ENCODE data around the gene DDX41.
"Not testable (repeated sequence)": the region's sequence is repeated elsewhere in the genome, so short reads cannot be mapped to it uniquely, and the experiment has no call there.

The DDX41 gene

DNA sequence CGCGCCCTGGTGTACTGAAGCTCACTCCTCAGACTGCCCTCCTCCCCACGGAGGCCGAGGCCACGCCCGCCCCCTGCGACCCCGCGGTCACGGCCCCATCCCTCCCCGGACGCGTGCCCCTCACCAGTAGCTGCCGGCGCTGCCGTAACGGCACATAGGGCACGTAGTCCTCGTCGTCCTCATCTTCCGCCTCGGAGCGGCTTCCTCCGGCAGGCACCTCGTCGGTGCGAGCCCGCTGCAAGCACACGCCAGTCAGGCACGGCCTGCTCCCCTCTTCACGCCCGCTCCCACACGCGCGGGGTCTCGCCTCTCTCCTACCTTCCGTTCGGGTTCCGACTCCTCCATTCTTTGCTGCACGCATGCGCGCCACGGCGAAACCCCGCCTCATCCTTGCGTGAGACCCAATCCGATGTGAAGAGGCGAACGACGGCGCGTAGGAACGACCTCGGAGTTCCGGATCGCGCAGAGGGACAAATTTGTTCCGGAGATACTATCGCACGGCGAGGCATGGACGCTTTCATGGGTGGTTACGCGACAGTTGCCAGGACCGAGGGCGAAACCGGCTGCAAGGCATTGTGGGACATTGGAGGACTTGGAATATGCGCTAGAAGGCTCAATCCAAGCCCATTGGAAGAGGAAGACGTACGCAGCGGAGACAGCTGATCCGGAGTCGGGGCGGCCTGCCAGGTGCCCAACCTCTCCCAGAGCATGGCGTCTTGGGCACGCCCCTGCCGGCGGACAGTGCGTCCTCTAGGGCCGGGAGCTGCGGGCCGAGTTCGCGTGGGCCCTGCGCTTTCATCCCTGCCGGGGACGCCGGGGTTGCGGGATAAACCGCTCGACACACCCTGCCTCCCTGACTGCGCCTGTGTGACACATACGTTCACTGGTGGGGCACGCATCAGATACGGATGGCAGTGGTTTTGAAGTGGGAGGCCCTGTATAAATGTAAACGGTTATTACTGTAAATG lies at the start of gene DDX41:
Gene DDX41, minus strand, starts transcription at position 361 of the 968 bp plus-strand sequence. Its CDS starts 16 bp downstream, at position 345.
- TF ChIP-seq, protein P1, sequence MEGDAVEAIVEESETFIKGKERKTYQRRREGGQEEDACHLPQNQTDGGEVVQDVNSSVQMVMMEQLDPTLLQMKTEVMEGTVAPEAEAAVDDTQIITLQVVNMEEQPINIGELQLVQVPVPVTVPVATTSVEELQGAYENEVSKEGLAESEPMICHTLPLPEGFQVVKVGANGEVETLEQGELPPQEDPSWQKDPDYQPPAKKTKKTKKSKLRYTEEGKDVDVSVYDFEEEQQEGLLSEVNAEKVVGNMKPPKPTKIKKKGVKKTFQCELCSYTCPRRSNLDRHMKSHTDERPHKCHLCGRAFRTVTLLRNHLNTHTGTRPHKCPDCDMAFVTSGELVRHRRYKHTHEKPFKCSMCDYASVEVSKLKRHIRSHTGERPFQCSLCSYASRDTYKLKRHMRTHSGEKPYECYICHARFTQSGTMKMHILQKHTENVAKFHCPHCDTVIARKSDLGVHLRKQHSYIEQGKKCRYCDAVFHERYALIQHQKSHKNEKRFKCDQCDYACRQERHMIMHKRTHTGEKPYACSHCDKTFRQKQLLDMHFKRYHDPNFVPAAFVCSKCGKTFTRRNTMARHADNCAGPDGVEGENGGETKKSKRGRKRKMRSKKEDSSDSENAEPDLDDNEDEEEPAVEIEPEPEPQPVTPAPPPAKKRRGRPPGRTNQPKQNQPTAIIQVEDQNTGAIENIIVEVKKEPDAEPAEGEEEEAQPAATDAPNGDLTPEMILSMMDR (IDR thresholded peaks at IDR 0.05; ENCODE audit: extremely low read depth, insufficient read depth, missing control alignments): no peak
- peak; percentile 99 for DNase-seq (ENCODE audit: low spot score)
- in situ Hi-C loops (cut with MboI; ENCODE audit: low pct_unique_long_range_greater_than_20kb, low sequenced_read_pairs, unreplicated experiment): no loop called here

DNA sequence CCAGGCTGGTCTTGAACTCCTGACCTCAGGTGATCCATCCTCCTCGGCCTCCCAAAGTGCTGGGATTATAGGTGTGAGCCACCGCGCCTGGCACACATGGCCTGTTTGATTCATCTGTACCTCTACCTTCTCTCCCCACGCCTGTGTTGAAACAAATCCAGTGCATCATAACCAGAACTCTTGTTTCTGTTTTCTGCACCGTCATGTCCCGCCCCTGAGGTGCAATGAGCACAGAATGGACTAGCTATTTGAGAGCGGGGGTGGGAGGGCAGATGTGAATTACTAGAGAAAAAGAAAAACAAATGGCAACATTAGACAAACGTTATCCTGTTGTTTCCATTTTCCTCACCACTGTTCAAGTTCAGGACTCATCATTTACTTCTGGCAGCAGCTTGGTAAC lies 48.3 kb upstream of the DDX41 start:
- in situ Hi-C loops (cut with MboI; ENCODE audit: low pct_unique_long_range_greater_than_20kb, low sequenced_read_pairs, unreplicated experiment): no loop called here
- no peak for DNase-seq (ENCODE audit: low spot score)
- TF ChIP-seq, protein P1 (IDR thresholded peaks at IDR 0.05; ENCODE audit: extremely low read depth, insufficient read depth, missing control alignments): no peak

DNA sequence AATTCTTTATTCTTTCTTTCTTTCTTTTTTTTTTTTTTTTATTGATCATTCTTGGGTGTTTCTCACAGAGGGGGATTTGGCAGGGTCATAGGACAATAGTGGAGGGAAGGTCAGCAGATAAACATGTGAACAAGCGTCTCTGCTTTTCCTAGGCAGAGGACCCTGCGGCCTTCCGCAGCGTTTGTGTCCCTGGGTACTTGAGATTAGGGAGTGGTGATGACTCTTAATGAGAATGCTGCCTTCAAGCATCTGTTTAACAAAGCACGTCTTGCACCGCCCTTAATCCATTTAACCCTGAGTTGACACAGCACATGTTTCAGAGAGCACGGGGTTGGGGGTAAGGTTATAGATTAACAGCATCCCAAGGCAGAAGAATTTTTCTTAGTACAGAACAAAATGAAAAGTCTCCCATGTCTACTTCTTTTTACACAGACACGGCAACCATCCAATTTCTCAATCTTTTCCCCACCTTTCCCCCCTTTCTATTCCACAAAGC lies 42.7 kb upstream of the DDX41 start:
- in situ Hi-C loops (cut with MboI; ENCODE audit: low pct_unique_long_range_greater_than_20kb, low sequenced_read_pairs, unreplicated experiment); DNase-seq (ENCODE audit: low spot score): not testable (repeated sequence)

DNA sequence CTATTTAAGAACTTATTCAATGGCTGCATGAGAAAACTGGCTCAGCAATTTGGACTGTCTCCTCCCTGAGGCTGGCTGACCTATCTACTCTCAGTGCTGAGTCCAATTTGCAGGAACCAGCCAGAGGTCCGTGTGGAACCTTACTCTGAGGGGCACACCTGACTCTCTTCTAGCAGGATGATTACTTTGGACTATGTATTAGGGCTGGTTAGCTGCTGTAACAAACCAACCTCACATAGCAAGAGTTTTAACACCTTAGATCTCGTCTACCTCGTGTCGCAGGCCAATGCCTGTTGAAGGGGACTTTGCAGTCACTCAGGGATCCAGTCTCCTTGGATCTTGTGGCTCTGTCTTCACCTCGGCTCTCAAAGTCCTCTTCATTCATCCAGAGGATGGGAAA lies 41.0 kb upstream of the DDX41 start:
- in situ Hi-C loops (cut with MboI; ENCODE audit: low pct_unique_long_range_greater_than_20kb, low sequenced_read_pairs, unreplicated experiment): no loop called here
- TF ChIP-seq, protein P1 (IDR thresholded peaks at IDR 0.05; ENCODE audit: extremely low read depth, insufficient read depth, missing control alignments): no peak
- no peak for DNase-seq (ENCODE audit: low spot score)

DNA sequence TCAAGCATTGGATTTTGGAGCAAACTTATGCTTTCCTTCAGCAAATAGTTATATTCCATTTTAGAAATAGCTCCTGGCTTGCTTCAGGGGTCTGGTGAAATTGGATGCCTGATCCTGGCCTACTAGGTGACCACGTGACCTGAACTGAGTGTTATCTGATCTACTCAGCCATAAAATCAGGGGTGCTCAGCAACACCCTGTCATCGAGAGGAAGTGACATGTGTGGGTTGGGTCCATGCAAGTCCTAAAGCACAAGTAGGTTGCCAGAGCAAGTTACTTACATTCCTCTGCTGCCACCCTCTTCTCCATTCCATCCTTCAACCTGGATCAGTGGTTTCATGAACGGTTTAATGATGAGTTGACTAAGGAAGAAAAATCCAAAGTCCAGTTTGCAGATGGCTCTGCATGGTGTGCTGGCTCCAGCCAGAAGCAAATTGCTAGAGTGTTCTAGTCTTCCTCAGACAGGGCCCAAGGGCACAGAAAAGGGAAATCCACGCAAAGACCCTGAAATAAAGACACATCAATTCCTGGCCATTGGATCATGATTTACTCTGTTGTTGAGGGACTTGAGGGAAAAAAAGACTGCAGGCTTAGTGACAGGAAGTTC lies 40.4 kb upstream of the DDX41 start:
- TF ChIP-seq, protein P1 (IDR thresholded peaks at IDR 0.05; ENCODE audit: extremely low read depth, insufficient read depth, missing control alignments): no peak
- in situ Hi-C loops (cut with MboI; ENCODE audit: low pct_unique_long_range_greater_than_20kb, low sequenced_read_pairs, unreplicated experiment): no loop called here
- no peak for DNase-seq (ENCODE audit: low spot score)

DNA sequence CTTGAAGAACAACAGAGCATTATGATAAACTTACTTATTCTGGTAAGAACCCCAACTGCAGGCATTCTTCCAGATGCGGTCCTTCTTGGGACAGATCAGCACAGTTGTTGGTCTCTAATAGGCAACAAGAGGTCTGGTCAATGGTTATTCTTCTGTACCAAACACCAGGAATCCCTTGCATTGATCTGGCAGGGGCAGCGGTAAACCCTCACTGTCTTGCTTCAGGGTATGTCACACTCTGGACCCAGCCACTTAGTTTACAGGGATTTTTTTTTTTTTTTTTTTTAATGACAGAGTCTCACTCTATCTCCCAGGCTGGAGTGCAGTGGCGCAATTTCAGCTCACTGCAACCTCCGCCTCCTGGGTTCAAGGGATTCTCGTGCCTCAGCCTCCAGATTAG lies 38.9 kb upstream of the DDX41 start:
- TF ChIP-seq, protein P1 (IDR thresholded peaks at IDR 0.05; ENCODE audit: extremely low read depth, insufficient read depth, missing control alignments): no peak
- in situ Hi-C loops (cut with MboI; ENCODE audit: low pct_unique_long_range_greater_than_20kb, low sequenced_read_pairs, unreplicated experiment): no loop called here
- no peak for DNase-seq (ENCODE audit: low spot score)

DNA sequence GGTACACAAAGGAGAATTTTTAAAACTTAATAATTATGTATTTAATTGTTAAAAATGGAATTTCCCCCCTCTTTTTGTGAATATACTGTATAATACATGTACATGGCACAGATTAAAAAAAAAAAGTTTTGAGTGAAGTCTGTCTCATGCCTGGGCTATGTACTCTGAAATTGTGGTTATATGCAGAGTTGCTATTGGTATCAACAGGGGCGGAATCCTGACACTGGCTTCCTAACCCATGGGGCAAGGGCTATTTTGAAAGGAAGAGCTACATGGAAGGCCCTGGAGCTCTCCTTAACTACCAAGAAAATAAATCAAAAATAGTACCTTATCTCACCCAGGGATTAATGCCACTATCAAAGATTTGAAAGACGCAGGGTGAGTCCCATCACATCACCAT lies 38.5 kb upstream of the DDX41 start:
- no peak for DNase-seq (ENCODE audit: low spot score)
- TF ChIP-seq, protein P1 (IDR thresholded peaks at IDR 0.05; ENCODE audit: extremely low read depth, insufficient read depth, missing control alignments): no peak
- in situ Hi-C loops (cut with MboI; ENCODE audit: low pct_unique_long_range_greater_than_20kb, low sequenced_read_pairs, unreplicated experiment): no loop called here

Data from GM13977 (cell line).